HepG2 (cell line): ENCODE measurements around the gene CREB1. TPM values are rescaled to one million over a fixed set of nuclear protein-coding genes. Genes with fewer than 3 reads are reported as not detected.

Experiments
- ATF7-NPFF ChIP-seq: sonication (generic); formaldehyde crosslinking; IDR thresholded peaks from 2 replicates; pipeline ENCODE4 v1.8.1; 2023; ENCODE audit warnings: mild to moderate bottlenecking, low read depth, missing genetic modification reagents, moderate library complexity
- HDAC6 ChIP-seq: fragments of 200-600 bp; sonication (generic); IDR thresholded peaks from 2 replicates; pipeline ENCODE4 v1.7.0; 2017; ENCODE audit warnings: mild to moderate bottlenecking, antibody characterized with exemption, low read length, low read depth
- KDM6A ChIP-seq: IDR thresholded peaks from 2 replicates; pipeline ENCODE4 v1.6.1; 2016; ENCODE audit warnings: low read depth
- RXRB ChIP-seq: IDR thresholded peaks from 2 replicates; pipeline ENCODE4 v1.6.1; 2016; ENCODE audit warnings: borderline replicate concordance, missing genetic modification reagents, missing compliant biosample characterization
- SIX4 ChIP-seq: sonication (generic); formaldehyde crosslinking; IDR thresholded peaks from 2 replicates; pipeline ENCODE4 v1.4.0; 2020; ENCODE audit warnings: missing genetic modification reagents
- THAP11 ChIP-seq: IDR thresholded peaks from 2 replicates; pipeline ENCODE4 v1.6.1; 2016; ENCODE audit warnings: missing biosample characterization, missing genetic modification reagents
- ZFP62 ChIP-seq: sonication (generic); formaldehyde crosslinking; IDR thresholded peaks from 2 replicates; pipeline ENCODE4 v1.4.0; 2020; ENCODE audit warnings: missing genetic modification reagents
- ZNF280D ChIP-seq: sonication (generic); formaldehyde crosslinking; IDR thresholded peaks from 2 replicates; pipeline ENCODE4 v1.5.1; 2020; ENCODE audit warnings: mild to moderate bottlenecking, missing genetic modification reagents
- ZNF547 ChIP-seq: sonication (generic); formaldehyde crosslinking; IDR thresholded peaks from 2 replicates; pipeline ENCODE4 v1.5.1; 2020; ENCODE audit warnings: mild to moderate bottlenecking, missing genetic modification reagents
- ZNF562 ChIP-seq: sonication (generic); formaldehyde crosslinking; IDR thresholded peaks from 2 replicates; pipeline ENCODE4 v1.8.0; 2022; ENCODE audit warnings: missing genetic modification reagents, borderline replicate concordance
- ZNF563 ChIP-seq: sonication (generic); formaldehyde crosslinking; IDR thresholded peaks from 2 replicates; pipeline ENCODE4 v1.8.0; 2022; ENCODE audit warnings: mild to moderate bottlenecking, moderate library complexity, missing genetic modification reagents
- ZNF75D ChIP-seq: sonication (generic); formaldehyde crosslinking; IDR thresholded peaks from 2 replicates; pipeline ENCODE4 v1.8.1; 2023; ENCODE audit warnings: missing genetic modification reagents, mild to moderate bottlenecking, borderline replicate concordance
- ZNF883 ChIP-seq: sonication (generic); formaldehyde crosslinking; IDR thresholded peaks from 2 replicates; pipeline ENCODE4 v1.5.1; 2020; ENCODE audit warnings: mild to moderate bottlenecking, missing genetic modification reagents; ENCODE audit errors: not compliant biosample characterization
- polyA plus RNA-seq, 8 experiments: library from polyadenylated mRNA; depleted of rRNA in 3 of 8; stranded (reverse) in 7 of 8; unstranded in 1 of 8; fragments of >200 nt; fragmentation: Illumina TruSeq in 4 of 8; extraction: Trizol in 4 of 8; gene quantifications; 2 replicates each; pipeline versions ENCODE4 v1.2.1 to v1.2.3, GENCODE V29; 2011 to 2016; ENCODE audit warnings: low read depth in 4 of 8, missing spikeins in 1 of 8, mixed read lengths in 1 of 8; ENCODE audit not compliant: insufficient read depth in 1 of 8
- total RNA-seq, 5 experiments: library from RNA; depleted of rRNA; stranded (reverse); fragments of >200 nt; fragmentation: Illumina TruSeq; extraction: Trizol; gene quantifications; 2 replicates each; pipeline ENCODE4 v1.2.3, GENCODE V29; 2016; ENCODE audit warnings: low read depth in 1 of 5
- TF ChIP-seq, protein P1 (sequence below): sonication (generic); formaldehyde crosslinking; IDR thresholded peaks from 2 replicates; pipeline ENCODE4 v1.4.0; 2020; ENCODE audit warnings: mild to moderate bottlenecking, missing genetic modification reagents
- TF ChIP-seq, protein P2 (sequence below): sonication (generic); formaldehyde crosslinking; IDR thresholded peaks from 2 replicates; pipeline ENCODE4 v1.5.1; 2020; ENCODE audit warnings: missing genetic modification reagents, mild to moderate bottlenecking, borderline replicate concordance
- TF ChIP-seq, protein P3 (sequence below): sonication (generic); formaldehyde crosslinking; IDR thresholded peaks from 2 replicates; pipeline ENCODE4 v1.4.0; 2020; ENCODE audit warnings: missing genetic modification reagents

Gene CREB1
- total and polyA plus RNA-seq, 2 of the 13 experiments (the other 11 are each of a cell fraction or from before 2014, with no cell fraction given), result 51.8 to 51.9 TPM

GRCh38 chr2:207625014-207625907 is 95.5 kb downstream of the CREB1 start, which contains the start of gene METTL21A (continued):
- TF ChIP-seq ZNF280D (CRISPR knock-in tag) (peak; percentile 25; the same call in 1 of the 2 replicates), HDAC6 (no peak), ZNF547 (CRISPR knock-in tag) (peak; percentile 29; the same call in 1 of the 2 replicates), ZNF562 (CRISPR knock-in tag) (no peak), KDM6A (CRISPR knock-in tag) (no peak), SIX4 (no peak), ZFP62 (CRISPR knock-in tag) (0 out of 2 replicates have a peak, but pooled peaks have one; percentile 19), ZNF75D (no peak), ZNF563 (CRISPR knock-in tag) (peak; percentile 90; the same call in 1 of the 2 replicates), RXRB (CRISPR knock-in tag) (peak; percentile 60), THAP11 (CRISPR knock-in tag) (peak; percentile 83), ATF7-NPFF (CRISPR knock-in tag) (peak; percentile 94), ZNF883 (no peak)
- TF ChIP-seq, protein P1, sequence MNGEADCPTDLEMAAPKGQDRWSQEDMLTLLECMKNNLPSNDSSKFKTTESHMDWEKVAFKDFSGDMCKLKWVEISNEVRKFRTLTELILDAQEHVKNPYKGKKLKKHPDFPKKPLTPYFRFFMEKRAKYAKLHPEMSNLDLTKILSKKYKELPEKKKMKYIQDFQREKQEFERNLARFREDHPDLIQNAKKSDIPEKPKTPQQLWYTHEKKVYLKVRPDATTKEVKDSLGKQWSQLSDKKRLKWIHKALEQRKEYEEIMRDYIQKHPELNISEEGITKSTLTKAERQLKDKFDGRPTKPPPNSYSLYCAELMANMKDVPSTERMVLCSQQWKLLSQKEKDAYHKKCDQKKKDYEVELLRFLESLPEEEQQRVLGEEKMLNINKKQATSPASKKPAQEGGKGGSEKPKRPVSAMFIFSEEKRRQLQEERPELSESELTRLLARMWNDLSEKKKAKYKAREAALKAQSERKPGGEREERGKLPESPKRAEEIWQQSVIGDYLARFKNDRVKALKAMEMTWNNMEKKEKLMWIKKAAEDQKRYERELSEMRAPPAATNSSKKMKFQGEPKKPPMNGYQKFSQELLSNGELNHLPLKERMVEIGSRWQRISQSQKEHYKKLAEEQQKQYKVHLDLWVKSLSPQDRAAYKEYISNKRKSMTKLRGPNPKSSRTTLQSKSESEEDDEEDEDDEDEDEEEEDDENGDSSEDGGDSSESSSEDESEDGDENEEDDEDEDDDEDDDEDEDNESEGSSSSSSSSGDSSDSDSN, result peak; percentile 85
- TF ChIP-seq, protein P2, sequence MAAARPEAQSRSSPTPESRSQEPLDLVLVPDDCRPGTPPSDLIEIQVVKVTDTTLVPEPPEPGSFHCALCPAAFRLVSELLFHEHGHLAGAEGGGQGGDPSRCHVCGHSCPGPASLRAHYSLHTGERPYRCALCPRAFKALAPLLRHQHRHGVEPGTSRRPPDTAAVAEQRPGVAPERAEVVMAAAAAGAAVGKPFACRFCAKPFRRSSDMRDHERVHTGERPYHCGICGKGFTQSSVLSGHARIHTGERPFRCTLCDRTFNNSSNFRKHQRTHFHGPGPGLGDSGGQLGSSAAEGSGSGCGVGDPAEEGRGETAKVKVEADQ, result peak; percentile 37; the same call in 1 of the 2 replicates
- TF ChIP-seq, protein P3, sequence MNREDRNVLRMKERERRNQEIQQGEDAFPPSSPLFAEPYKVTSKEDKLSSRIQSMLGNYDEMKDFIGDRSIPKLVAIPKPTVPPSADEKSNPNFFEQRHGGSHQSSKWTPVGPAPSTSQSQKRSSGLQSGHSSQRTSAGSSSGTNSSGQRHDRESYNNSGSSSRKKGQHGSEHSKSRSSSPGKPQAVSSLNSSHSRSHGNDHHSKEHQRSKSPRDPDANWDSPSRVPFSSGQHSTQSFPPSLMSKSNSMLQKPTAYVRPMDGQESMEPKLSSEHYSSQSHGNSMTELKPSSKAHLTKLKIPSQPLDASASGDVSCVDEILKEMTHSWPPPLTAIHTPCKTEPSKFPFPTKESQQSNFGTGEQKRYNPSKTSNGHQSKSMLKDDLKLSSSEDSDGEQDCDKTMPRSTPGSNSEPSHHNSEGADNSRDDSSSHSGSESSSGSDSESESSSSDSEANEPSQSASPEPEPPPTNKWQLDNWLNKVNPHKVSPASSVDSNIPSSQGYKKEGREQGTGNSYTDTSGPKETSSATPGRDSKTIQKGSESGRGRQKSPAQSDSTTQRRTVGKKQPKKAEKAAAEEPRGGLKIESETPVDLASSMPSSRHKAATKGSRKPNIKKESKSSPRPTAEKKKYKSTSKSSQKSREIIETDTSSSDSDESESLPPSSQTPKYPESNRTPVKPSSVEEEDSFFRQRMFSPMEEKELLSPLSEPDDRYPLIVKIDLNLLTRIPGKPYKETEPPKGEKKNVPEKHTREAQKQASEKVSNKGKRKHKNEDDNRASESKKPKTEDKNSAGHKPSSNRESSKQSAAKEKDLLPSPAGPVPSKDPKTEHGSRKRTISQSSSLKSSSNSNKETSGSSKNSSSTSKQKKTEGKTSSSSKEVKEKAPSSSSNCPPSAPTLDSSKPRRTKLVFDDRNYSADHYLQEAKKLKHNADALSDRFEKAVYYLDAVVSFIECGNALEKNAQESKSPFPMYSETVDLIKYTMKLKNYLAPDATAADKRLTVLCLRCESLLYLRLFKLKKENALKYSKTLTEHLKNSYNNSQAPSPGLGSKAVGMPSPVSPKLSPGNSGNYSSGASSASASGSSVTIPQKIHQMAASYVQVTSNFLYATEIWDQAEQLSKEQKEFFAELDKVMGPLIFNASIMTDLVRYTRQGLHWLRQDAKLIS, result no peak
